HG02588 (cell line): ENCODE measurements around the gene CYB5B.

Source experiments
- ATAC-seq: cut with Tn5 transposase; IDR thresholded peaks from one replicate; pipeline ENCODE4 v1.9.1; 2021; ENCODE audit warnings: mild to moderate bottlenecking, moderate library complexity; ENCODE audit not compliant: unreplicated experiment

CYB5B gene

GRCh38 chr16:69514356-69514755 is 89.9 kb downstream of the CYB5B start:
- no peak for ATAC-seq
